GM12864 (cell line): ENCODE results near the gene RASAL2.

Experiments used
- DNase-seq: peaks from one replicate; pipeline ENCODE4 v3.0.0-alpha.2; 2011; ENCODE audit warnings: low read depth
- H3K4me3 ChIP-seq: 2 replicates; pipeline ENCODE4 v1.5.1; 2011; ENCODE audit warnings: mild to moderate bottlenecking, low read depth, low read length, control low read depth
- CTCF ChIP-seq: IDR thresholded peaks from 2 replicates; pipeline ENCODE4 v1.5.1; 2011; ENCODE audit warnings: low read depth, mild to moderate bottlenecking, moderate library complexity, low read length, control low read depth, inconsistent platforms; ENCODE audit errors: missing control alignments

RASAL2 gene

GRCh38 chr1:178160736-178161475 is 67.0 kb downstream of the RASAL2 start:
- DNase-seq = no peak

GRCh38 chr1:178161516-178161915 is 67.6 kb downstream of the RASAL2 start:
- TF ChIP-seq CTCF = no peak
- H3K4me3 ChIP-seq = no peak overlapping the region
- no peak for DNase-seq

More at GRCh38 chr1:178160736-178161475, 67.0 kb downstream of the RASAL2 start:
- H3K4me3 ChIP-seq = no peak overlapping the region
- TF ChIP-seq CTCF = no peak

GRCh38 chr1:178165196-178165595 is 71.3 kb downstream of the RASAL2 start:
- no peak overlapping the region for H3K4me3 ChIP-seq
- no peak for TF ChIP-seq CTCF

GRCh38 chr1:178166429-178167024 is 72.6 kb downstream of the RASAL2 start:
- no peak for DNase-seq
- no peak for TF ChIP-seq CTCF

More at GRCh38 chr1:178165196-178165595, 71.3 kb downstream of the RASAL2 start:
- DNase-seq = no peak

GRCh38 chr1:178168536-178168935 is 74.6 kb downstream of the RASAL2 start:
- DNase-seq = no peak
- no peak overlapping the region for H3K4me3 ChIP-seq
- TF ChIP-seq CTCF = no peak

More at GRCh38 chr1:178166429-178167024, 72.6 kb downstream of the RASAL2 start:
- no peak overlapping the region for H3K4me3 ChIP-seq

GRCh38 chr1:178169649-178170048 is 75.7 kb downstream of the RASAL2 start:
- no peak for TF ChIP-seq CTCF
- H3K4me3 ChIP-seq = no peak overlapping the region
- no peak for DNase-seq
